Measurements from ENCODE around the gene FDX2. TPM values are rescaled to one million over a fixed set of nuclear protein-coding genes. Genes with fewer than 3 reads are reported as not detected.
"Not testable (repeated sequence)": the region's sequence is repeated elsewhere in the genome, so short reads cannot be mapped to it uniquely, and the experiment has no call there.

FDX2 gene
- total RNA-seq, 1 experiment from 2014 or later: 25.5 TPM

- no peaks in the 10 kb centered on the region for H3K36me3 ChIP-seq
- no peaks in the 10 kb centered on the region for H3K27me3 ChIP-seq (replicated peaks)
- no peak within 1 kb of the TSS for H3K4me3 ChIP-seq
- no peak for DNase-seq (ENCODE audit: low read depth in 1 of 2, low spot score in 2 of 2)
- H3K9me3 ChIP-seq (replicated peaks): no peaks in the 10 kb centered on the region
- H3K27ac ChIP-seq: no peak within 1 kb of the TSS
- peaks cover 3% of the 10 kb centered on the region for H3K4me1 ChIP-seq (replicated peaks)
These were observed 23.7 kb upstream of the FDX2 start, which contains the start of gene ICAM3 for GRCh38 chr19:10339380-10339960. Gene ICAM3, minus strand, starts transcription at chr19:10339624. Its CDS starts 10 bp downstream, at chr19:10339614.

- Histone ChIP-seq H3K27ac (no peak overlapping the region), H3K4me1 (replicated peaks) (peaks cover 8% of the 10 kb centered on the region), H3K9me3 (replicated peaks) (no peaks in the 10 kb centered on the region), H3K4me3 (no peak overlapping the region), H3K27me3 (replicated peaks) (no peaks in the 10 kb centered on the region), H3K36me3 (no peaks in the 10 kb centered on the region)
- no peak for DNase-seq (ENCODE audit: low read depth in 1 of 2, low spot score in 2 of 2)
These were observed 23.1 kb upstream of the FDX2 start for GRCh38 chr19:10338940-10339339.

DNA sequence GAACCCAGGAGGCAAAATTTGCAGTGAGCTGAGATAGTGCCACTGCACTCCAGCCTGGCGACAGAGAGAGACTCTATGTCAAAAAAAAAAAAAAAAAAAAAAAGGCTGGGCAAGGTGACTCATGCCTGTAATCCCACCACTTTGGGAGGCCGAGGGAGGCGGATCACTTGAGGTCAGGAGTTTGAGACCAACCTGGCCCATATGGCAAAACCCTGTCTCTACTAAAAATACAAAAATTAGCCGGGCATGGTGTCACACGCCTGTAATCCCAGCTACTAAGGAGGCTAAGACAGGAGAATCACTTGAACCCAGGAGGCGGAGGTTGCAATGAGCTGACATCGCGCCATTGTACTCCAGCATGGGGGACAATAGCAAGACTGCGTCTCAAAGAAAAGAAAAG, 20.9 kb upstream of the FDX2 start:
- H3K27me3 ChIP-seq (replicated peaks); DNase-seq (ENCODE audit: low read depth in 1 of 2, low spot score in 2 of 2); H3K9me3 ChIP-seq (replicated peaks); H3K4me3 ChIP-seq; H3K27ac ChIP-seq: not testable (repeated sequence)
- Histone ChIP-seq H3K36me3 (peaks cover 16% of the 10 kb centered on the region), H3K4me1 (replicated peaks) (peaks cover 19% of the 10 kb centered on the region)

- H3K36me3 ChIP-seq: peaks cover 23% of the 10 kb centered on the region
- no peak overlapping the region for H3K27ac ChIP-seq
- no peaks in the 10 kb centered on the region for H3K27me3 ChIP-seq (replicated peaks)
- H3K4me1 ChIP-seq (replicated peaks): peaks cover 19% of the 10 kb centered on the region
- DNase-seq (ENCODE audit: low read depth in 1 of 2, low spot score in 2 of 2): no peak
- H3K4me3 ChIP-seq: no peak overlapping the region; the same call in 1 of the 2 replicates
- H3K9me3 ChIP-seq (replicated peaks): no peaks in the 10 kb centered on the region
These were observed 19.7 kb upstream of the FDX2 start for GRCh38 chr19:10335352-10335985.

- no peaks in the 10 kb centered on the region for H3K27me3 ChIP-seq (replicated peaks)
- peak overlapping the region; percentile 93 for H3K4me3 ChIP-seq
- peak; percentile 94 to 98 for DNase-seq (ENCODE audit: low read depth in 1 of 2, low spot score in 2 of 2)
- no peak overlapping the region for H3K27ac ChIP-seq
- H3K36me3 ChIP-seq: peaks cover 30% of the 10 kb centered on the region
- H3K9me3 ChIP-seq (replicated peaks): no peaks in the 10 kb centered on the region
- peaks cover 19% of the 10 kb centered on the region for H3K4me1 ChIP-seq (replicated peaks)
These were observed 19.0 kb upstream of the FDX2 start for GRCh38 chr19:10334588-10335351.

- Histone ChIP-seq H3K27me3 (replicated peaks) (no peaks in the 10 kb centered on the region), H3K4me3 (peak overlapping the region; percentile 93), H3K9me3 (replicated peaks) (no peaks in the 10 kb centered on the region), H3K36me3 (peaks cover 38% of the 10 kb centered on the region), H3K27ac (no peak overlapping the region), H3K4me1 (replicated peaks) (peaks cover 19% of the 10 kb centered on the region)
- DNase-seq (ENCODE audit: low read depth in 1 of 2, low spot score in 2 of 2): no peak
These were observed 18.2 kb upstream of the FDX2 start for GRCh38 chr19:10333758-10334587.

- peaks cover 19% of the 10 kb centered on the region for H3K4me1 ChIP-seq (replicated peaks)
- H3K9me3 ChIP-seq (replicated peaks): no peaks in the 10 kb centered on the region
- H3K4me3 ChIP-seq: peak within 1 kb of the TSS; percentile 93
- H3K36me3 ChIP-seq: peaks cover 46% of the 10 kb centered on the region
- H3K27me3 ChIP-seq (replicated peaks): no peaks in the 10 kb centered on the region
- H3K27ac ChIP-seq: peak within 1 kb of the TSS; percentile 96
- peak; percentile 97 to 98 for DNase-seq (ENCODE audit: low read depth in 1 of 2, low spot score in 2 of 2)
These were observed 17.3 kb upstream of the FDX2 start, which contains the start of gene RAVER1 for GRCh38 chr19:10332965-10333757. Gene RAVER1, minus strand, starts transcription at chr19:10333529. Its CDS starts 22 bp downstream, at chr19:10333507.

DNA sequence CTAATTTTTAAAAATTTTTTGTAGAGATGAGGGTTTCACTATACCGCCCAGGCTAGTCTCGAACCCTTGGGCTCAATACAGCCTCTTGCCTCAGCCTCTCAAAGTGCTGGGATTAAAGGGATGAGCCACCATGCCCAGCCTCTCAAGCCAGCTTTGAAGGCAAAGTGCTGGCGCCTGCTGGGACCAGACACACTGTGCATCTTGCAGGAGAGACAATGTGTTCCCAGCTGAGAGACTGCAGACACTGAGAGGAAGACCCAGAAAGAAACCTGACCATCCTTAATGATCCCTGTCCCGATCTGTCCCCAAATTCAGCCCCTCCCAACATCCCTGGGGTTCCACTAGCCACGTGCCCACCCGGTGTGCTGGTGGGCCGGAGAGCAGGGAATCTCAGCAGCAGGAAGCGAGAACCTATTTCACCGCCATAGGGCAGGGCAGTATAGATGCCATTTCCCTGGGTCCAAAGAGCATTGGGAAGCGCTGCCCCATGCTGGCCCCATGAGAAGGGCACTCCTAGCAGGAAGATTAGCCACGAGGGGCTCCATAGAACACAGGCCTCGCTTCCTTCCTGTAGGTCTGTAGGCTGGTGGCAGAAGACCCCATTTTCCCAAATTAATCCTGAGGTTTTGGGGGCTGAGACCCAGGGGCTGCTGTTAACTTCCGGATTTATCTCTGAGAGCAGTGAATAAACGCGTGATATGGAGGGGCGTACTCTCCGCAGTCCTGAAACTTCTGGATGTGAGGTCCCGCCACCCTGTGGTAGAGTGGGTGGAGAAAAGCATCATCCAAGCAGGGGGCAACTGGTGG, 16.5 kb upstream of the FDX2 start:
- H3K27ac ChIP-seq: peak overlapping the region; percentile 96; the same call in 1 of the 2 replicates
- peaks cover 19% of the 10 kb centered on the region for H3K4me1 ChIP-seq (replicated peaks)
- no peak for DNase-seq (ENCODE audit: low read depth in 1 of 2, low spot score in 2 of 2)
- peak overlapping the region; percentile 93 for H3K4me3 ChIP-seq
- H3K9me3 ChIP-seq (replicated peaks): no peaks in the 10 kb centered on the region
- H3K36me3 ChIP-seq: peaks cover 54% of the 10 kb centered on the region
- no peaks in the 10 kb centered on the region for H3K27me3 ChIP-seq (replicated peaks)

- Histone ChIP-seq H3K4me3 (no peak overlapping the region), H3K4me1 (replicated peaks) (peaks cover 16% of the 10 kb centered on the region), H3K9me3 (replicated peaks) (no peaks in the 10 kb centered on the region), H3K36me3 (peaks cover 80% of the 10 kb centered on the region), H3K27ac (no peak overlapping the region), H3K27me3 (replicated peaks) (no peaks in the 10 kb centered on the region)
- no peak for DNase-seq (ENCODE audit: low read depth in 1 of 2, low spot score in 2 of 2)
These were observed 13.7 kb upstream of the FDX2 start for GRCh38 chr19:10329555-10329954.

DNA sequence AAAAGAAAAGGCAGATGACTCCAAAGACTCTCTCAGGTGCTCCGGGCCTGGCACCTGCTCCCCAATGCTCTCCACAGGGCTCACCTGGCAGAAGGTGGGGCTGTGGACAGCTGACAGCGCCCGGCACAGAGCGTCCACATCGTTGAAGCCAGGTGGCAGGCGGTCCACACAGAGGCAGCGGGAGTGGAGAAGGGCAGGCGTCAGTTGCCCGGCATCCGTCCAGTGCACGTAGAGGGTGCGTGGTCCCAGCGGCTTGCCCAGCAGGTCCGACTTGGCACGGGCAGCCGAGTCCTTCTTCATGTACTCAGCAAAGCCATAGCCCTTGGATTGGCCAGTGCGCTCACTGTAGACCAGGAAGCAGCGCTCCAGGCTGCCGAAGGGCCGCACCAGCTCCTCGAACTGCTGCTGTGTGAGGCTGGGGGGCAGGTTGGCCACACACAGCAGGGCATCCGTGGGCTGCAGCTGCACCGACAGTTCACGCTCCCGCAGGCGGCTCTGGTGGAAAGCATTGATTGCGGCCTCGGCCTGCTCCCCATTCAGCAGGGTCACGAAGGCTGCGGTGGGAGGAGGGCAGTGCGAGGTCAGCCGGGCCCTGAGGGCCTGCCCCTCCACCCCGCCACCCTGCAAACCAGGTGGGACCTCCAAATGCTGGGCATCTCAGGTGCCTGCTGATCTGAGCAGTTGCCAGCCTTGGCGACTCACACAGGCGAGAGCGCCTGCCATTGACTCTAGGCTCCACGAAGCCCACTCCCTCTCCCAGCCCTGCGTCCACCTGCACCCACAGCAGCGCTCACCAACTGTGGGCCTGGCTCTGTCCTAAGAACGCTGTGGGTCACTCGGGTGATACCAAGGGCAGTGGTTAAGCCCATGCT, 13.0 kb upstream of the FDX2 start:
- no peak overlapping the region for H3K4me3 ChIP-seq
- no peak overlapping the region for H3K27ac ChIP-seq
- H3K36me3 ChIP-seq: peaks cover 88% of the 10 kb centered on the region
- no peaks in the 10 kb centered on the region for H3K27me3 ChIP-seq (replicated peaks)
- H3K9me3 ChIP-seq (replicated peaks): no peaks in the 10 kb centered on the region
- DNase-seq (ENCODE audit: low read depth in 1 of 2, low spot score in 2 of 2): no peak
- H3K4me1 ChIP-seq (replicated peaks): peaks cover 9% of the 10 kb centered on the region

DNA sequence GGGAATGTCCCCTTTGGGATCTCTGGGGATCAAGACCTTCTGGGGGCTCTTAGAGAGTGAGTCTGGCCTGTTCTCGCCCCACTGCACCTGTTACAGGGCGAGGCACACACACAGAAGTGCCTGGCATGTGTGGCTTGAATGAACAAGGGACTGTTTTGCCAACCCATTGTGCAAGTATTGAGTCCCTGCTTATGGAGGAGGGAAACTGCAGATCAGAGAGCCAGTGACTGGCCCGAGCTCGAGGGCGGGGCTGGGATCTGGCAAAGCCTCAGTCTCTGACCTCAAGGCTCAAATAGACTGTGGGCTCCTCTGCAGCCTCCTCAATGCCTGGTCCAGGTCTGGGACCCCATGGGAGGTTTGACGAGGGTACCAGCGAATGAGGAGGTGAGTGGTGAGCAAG, 12.0 kb upstream of the FDX2 start:
- Histone ChIP-seq H3K4me1 (replicated peaks) (peaks cover 7% of the 10 kb centered on the region), H3K4me3 (no peak overlapping the region), H3K27me3 (replicated peaks) (no peaks in the 10 kb centered on the region), H3K9me3 (replicated peaks) (no peaks in the 10 kb centered on the region), H3K27ac (no peak overlapping the region), H3K36me3 (peaks cover 93% of the 10 kb centered on the region)
- DNase-seq (ENCODE audit: low read depth in 1 of 2, low spot score in 2 of 2): no peak

Data from SJSA1 (cell line).